HCT116 (cell line): ENCODE results near the gene MSH6. TPM values are rescaled to one million over a fixed set of nuclear protein-coding genes. Genes with fewer than 3 reads are reported as not detected.

Experiments used
- ATAC-seq: fragments of 200-7000 bp; cut with Tn5 transposase; 2 replicates; pipeline ENCODE4 v1.9.1; 2020; ENCODE audit warnings: mild to moderate bottlenecking, moderate library complexity
- BruUV-seq: library from RNA; stranded (reverse); fragments of 400-500 nt; replicated peaks from 2 replicates; lab custom pipeline; 2021; lab: Mats Ljungman, UMichigan
- CTCF ChIA-PET: fragments of 300-600 bp; sonication (Branson Sonifier 250); formaldehyde crosslinking; loops from one replicate; lab custom pipeline; 2021; ENCODE audit warnings: antibody characterized with exemption; lab: Charles Lee
- POLR2A ChIA-PET: fragments of 300-600, 350-600 bp; sonication (Branson Sonifier 250); formaldehyde crosslinking; loops from one replicate; lab custom pipeline; 2021; ENCODE audit warnings: antibody characterized with exemption; lab: Charles Lee
- RAD21 ChIA-PET, 2 experiments: fragments of 300-600 bp; sonication (Branson Sonifier 250); formaldehyde crosslinking; loops; one replicate each; lab custom pipeline; 2023; ENCODE audit warnings: low total read pairs in 2 of 2; ENCODE audit not compliant: uncharacterized antibody in 2 of 2, unreplicated experiment in 2 of 2, low non-redundant PET in 1 of 2; lab: Charles Lee
- DNase-seq: peaks from one replicate; pipeline ENCODE4 v3.0.0-alpha.2; 2010; ENCODE audit warnings: low read depth, low spot score
- H2AFZ ChIP-seq: fragments of 200-600 bp; shearing (Covaris generic), sonication (generic); 2 replicates; pipeline ENCODE4 v1.6.1; 2017; ENCODE audit warnings: low read depth, mixed run types, mixed read lengths, antibody characterized with exemption, low read length; ENCODE audit not compliant: poor library complexity, severe bottlenecking
- H3K27ac ChIP-seq: 2 replicates; pipeline ENCODE4 v1.5.1; 2012; ENCODE audit warnings: low read depth, low read length
- H3K27me3 ChIP-seq: fragments of 200-600 bp; sonication (generic); 2 replicates; pipeline ENCODE4 v1.6.1; 2016; ENCODE audit warnings: mixed run types, low read length, mixed read lengths; ENCODE audit not compliant: insufficient read depth
- H3K36me3 ChIP-seq, 2 experiments: fragments of 200-500 bp in 1 of 2; fragments of 200-600 bp in 1 of 2; sonication (Bioruptor generic) in 1 of 2; sonication (generic) in 1 of 2; 2 replicates each; pipeline versions ENCODE4 v1.5.1 to v1.6.1; 2014 to 2016; ENCODE audit warnings: low read length in 2 of 2, inconsistent platforms in 1 of 2, mixed read lengths in 1 of 2, mixed run types in 1 of 2; ENCODE audit not compliant: insufficient read depth in 2 of 2, control insufficient read depth in 1 of 2
- H3K4me1 ChIP-seq, 2 experiments: fragments of 200-600 bp in 1 of 2; sonication (generic) in 1 of 2; 2 replicates each; pipeline versions ENCODE4 v1.5.1 to v1.6.1; 2012 to 2017; ENCODE audit warnings: low read length in 2 of 2, inconsistent platforms in 1 of 2, mild to moderate bottlenecking in 1 of 2, mixed read lengths in 1 of 2, mixed run types in 1 of 2, moderate library complexity in 1 of 2; ENCODE audit not compliant: insufficient read depth in 2 of 2, control insufficient read depth in 1 of 2
- H3K4me2 ChIP-seq: fragments of 200-600 bp; sonication (generic); 2 replicates; pipeline ENCODE4 v1.6.1; 2017; ENCODE audit warnings: mixed run types, low read length, mixed read lengths
- H3K4me3 ChIP-seq, 2 experiments: fragments of 200-600 bp in 1 of 2; sonication (generic) in 1 of 2; replicated peaks in 1 of 2; 2 replicates each; pipeline ENCODE4 v1.5.1; 2011 to 2016; ENCODE audit warnings: low read length in 2 of 2, control low read depth in 1 of 2, low read depth in 1 of 2, mild to moderate bottlenecking in 1 of 2, mixed read lengths in 1 of 2, mixed run types in 1 of 2
- H3K79me2 ChIP-seq: fragments of 200-600 bp; sonication (generic); 2 replicates; pipeline ENCODE4 v1.6.1; 2017; ENCODE audit warnings: mild to moderate bottlenecking, mixed run types, low read length, moderate library complexity, mixed read lengths; ENCODE audit not compliant: insufficient read depth
- H3K9ac ChIP-seq: fragments of 200-600 bp; sonication (generic); 2 replicates; pipeline ENCODE4 v1.6.1; 2016; ENCODE audit warnings: low read length, mixed read lengths
- H3K9me2 ChIP-seq: fragments of 200-600 bp; sonication (generic), shearing (Covaris generic); 2 replicates; pipeline ENCODE4 v1.6.1; 2017; ENCODE audit warnings: mixed run types, mild to moderate bottlenecking, moderate library complexity; ENCODE audit not compliant: insufficient read depth
- H3K9me3 ChIP-seq, 2 experiments: fragments of 200-500 bp in 1 of 2; fragments of 200-600 bp in 1 of 2; sonication (Bioruptor generic) in 1 of 2; sonication (generic) in 1 of 2; 2 replicates each; pipeline ENCODE4 v1.6.1; 2014 to 2017; ENCODE audit warnings: low read length in 2 of 2, mixed read lengths in 2 of 2, inconsistent platforms in 1 of 2, low read depth in 1 of 2, mild to moderate bottlenecking in 1 of 2, mixed run types in 1 of 2, moderate library complexity in 1 of 2; ENCODE audit not compliant: control insufficient read depth in 1 of 2, insufficient read depth in 1 of 2
- H4K20me1 ChIP-seq: fragments of 200-600 bp; sonication (generic), shearing (Covaris generic); 2 replicates; pipeline ENCODE4 v1.6.1; 2017; ENCODE audit warnings: mixed run types, mild to moderate bottlenecking, moderate library complexity; ENCODE audit not compliant: insufficient read depth
- ATF3 ChIP-seq: IDR thresholded peaks from 2 replicates; pipeline ENCODE4 v1.6.1; 2012
- CBX3 ChIP-seq: IDR thresholded peaks from 2 replicates; pipeline ENCODE4 v1.6.1; 2012; ENCODE audit warnings: low read depth
- CEBPB ChIP-seq: IDR thresholded peaks from 2 replicates; pipeline ENCODE4 v1.6.1; 2012; ENCODE audit warnings: low read depth
- EGR1 ChIP-seq: IDR thresholded peaks from 2 replicates; pipeline ENCODE4 v1.6.1; 2012; ENCODE audit warnings: low read depth
- FOSL1 ChIP-seq: IDR thresholded peaks from 2 replicates; pipeline ENCODE4 v1.6.1; 2012; ENCODE audit warnings: low read depth
- JUND ChIP-seq: IDR thresholded peaks from 2 replicates; pipeline ENCODE4 v1.6.1; 2012
- POLR2A ChIP-seq: IDR thresholded peaks from 2 replicates; pipeline ENCODE4 v1.7.0; 2011; ENCODE audit warnings: borderline replicate concordance; ENCODE audit not compliant: insufficient read depth, insufficient read length; ENCODE audit errors: extremely low read depth
- POLR2AphosphoS5 ChIP-seq: IDR thresholded peaks from 2 replicates; pipeline ENCODE4 v1.6.1; 2011; ENCODE audit warnings: mild to moderate bottlenecking, low read depth, low read length, moderate library complexity
- RAD21 ChIP-seq: IDR thresholded peaks from 2 replicates; pipeline ENCODE4 v1.6.1; 2012; ENCODE audit warnings: low read depth, mild to moderate bottlenecking
- SIN3A ChIP-seq: IDR thresholded peaks from 2 replicates; pipeline ENCODE4 v1.6.1; 2012; ENCODE audit warnings: low read depth
- SRF ChIP-seq: IDR thresholded peaks from 2 replicates; pipeline ENCODE4 v1.6.1; 2012; ENCODE audit warnings: low read depth
- TCF7L2 ChIP-seq: IDR thresholded peaks from 2 replicates; pipeline ENCODE4 v1.7.0; 2011; ENCODE audit warnings: borderline replicate concordance, inconsistent platforms; ENCODE audit not compliant: insufficient read depth, insufficient read length; ENCODE audit errors: extremely low read depth
- YY1 ChIP-seq: IDR thresholded peaks from 2 replicates; pipeline ENCODE4 v1.6.1; 2011; ENCODE audit warnings: low read length, low read depth, moderate library complexity, mild to moderate bottlenecking; ENCODE audit not compliant: insufficient replicate concordance; ENCODE audit errors: extremely low read depth
- ZBTB33 ChIP-seq: IDR thresholded peaks from 2 replicates; pipeline ENCODE4 v1.6.1; 2011; ENCODE audit warnings: mild to moderate bottlenecking, low read length, moderate library complexity; ENCODE audit not compliant: insufficient replicate concordance; ENCODE audit errors: extremely low read depth
- ZFX ChIP-seq: fragments of 450-650 bp; IDR thresholded peaks from 2 replicates; pipeline ENCODE4 v1.6.1; 2017
- ZNF274 ChIP-seq: fragments of 200-500 bp; sonication (Bioruptor generic); IDR thresholded peaks from 2 replicates; pipeline ENCODE4 v1.6.1; 2014; ENCODE audit warnings: mild to moderate bottlenecking, low read depth, low read length, inconsistent platforms
- intact Hi-C: fragments of 100-400 bp; cut with micrococcal nuclease; formaldehyde crosslinking; loops from 2 replicates; pipeline ENCODE4 v1.10.0; 2022
- total RNA-seq: library from RNA; stranded (reverse); gene quantifications from one replicate; pipeline ENCODE4 v1.2.1, GENCODE V29; 2021; ENCODE audit not compliant: unreplicated experiment

The MSH6 gene
- total RNA-seq, 1 experiment from 2014 or later: 71.2 TPM

GRCh38 chr2:47815764-47816163 is 32.8 kb downstream of the MSH6 start:
- Histone ChIP-seq H3K27ac (no peak overlapping the region), H3K4me1 (no peaks in the 10 kb centered on the region), H4K20me1 (no peaks in the 10 kb centered on the region; the same call in 1 of the 2 replicates), H3K36me3 (peaks cover 17 to 36% of the 10 kb centered on the region in 2 experiments; a peak in 2 of 4 replicates), H3K4me3 (no peak overlapping the region), H3K27me3 (no peaks in the 10 kb centered on the region), H3K79me2 (no peaks in the 10 kb centered on the region), H3K4me2 (no peak overlapping the region), H3K9me3 (no peaks in the 10 kb centered on the region), H3K9me2 (no peaks in the 10 kb centered on the region), H3K9ac (no peak overlapping the region), H2AFZ (no peak overlapping the region)
- POLR2A ChIA-PET: no interaction called here
- no TSS peak for BruUV-seq
- RAD21 ChIA-PET: no interaction called here
- ATAC-seq (no peak), DNase-seq (no peak)
- CTCF ChIA-PET: no interaction called here
- intact Hi-C loops: no loop called here
- no peak for TF ChIP-seq FOSL1
- no peak for TF ChIP-seq YY1
- no peak for TF ChIP-seq SRF
- no peak for TF ChIP-seq CEBPB
- no peak for TF ChIP-seq ZBTB33
- TF ChIP-seq ZFX: no peak
- TF ChIP-seq POLR2A: no peak
- TF ChIP-seq ATF3: no peak
- TF ChIP-seq RAD21: no peak
- TF ChIP-seq JUND: no peak
- no peak for TF ChIP-seq POLR2AphosphoS5
- no peak for TF ChIP-seq CBX3
- TF ChIP-seq TCF7L2: no peak
- no peak for TF ChIP-seq SIN3A
- no peak for TF ChIP-seq ZNF274
- TF ChIP-seq EGR1: no peak
